ENCODE measurements around the gene KIF20B. TPM values are rescaled to one million over a fixed set of nuclear protein-coding genes. Genes with fewer than 3 reads are reported as not detected.

Gene KIF20B
- total RNA-seq, 2 experiments from 2014 or later: 17.1 to 18.4 TPM

DNA sequence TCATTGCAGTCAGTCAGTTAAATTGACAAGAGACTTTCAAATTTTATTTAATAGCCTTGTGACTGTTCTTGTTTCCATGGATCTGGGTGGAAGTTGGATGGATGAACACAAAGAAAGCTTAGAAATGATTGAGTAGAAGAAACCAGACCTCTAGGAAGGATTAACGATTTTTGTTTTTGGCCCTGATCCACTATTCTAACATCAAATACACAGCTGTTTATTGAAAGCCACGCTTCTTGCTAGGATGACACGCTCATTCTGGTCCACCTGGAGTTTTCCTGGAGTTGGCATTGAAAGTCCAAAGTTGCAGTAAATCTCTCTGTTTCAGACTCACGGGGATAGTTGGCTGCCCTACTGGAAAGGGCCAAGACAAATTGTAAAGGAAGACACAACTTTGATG, 108.4 kb downstream of the KIF20B start:
- Histone ChIP-seq H3K4me1 (ENCODE audit: insufficient read depth, low read length) (no peaks in the 10 kb centered on the region), H3K4me3 (ENCODE audit: low read length) (no peak overlapping the region), H3K36me3 (ENCODE audit: insufficient read depth, low read length) (no peaks in the 10 kb centered on the region), H3K27me3 (ENCODE audit: control insufficient read depth in 1 of 2, insufficient read depth in 2 of 2, low read length in 2 of 2) (peaks cover 0 to 5% of the 10 kb centered on the region in 2 experiments), H3K27ac (ENCODE audit: low read depth in 1 of 2, low read length in 2 of 2) (no peak overlapping the region), H3K9me3 (ENCODE audit: control insufficient read depth in 1 of 2, insufficient read depth in 1 of 2, low read length in 2 of 2) (no peaks in the 10 kb centered on the region)
- ATAC-seq (ENCODE audit: poor library complexity) (no peak), DNase-seq (no peak)
- Mint-ChIP-seq H3K27me3 (no peaks in the 10 kb centered on the region), H3K9me3 (no peaks in the 10 kb centered on the region), H3K36me3 (ENCODE audit: low read depth) (no peaks in the 10 kb centered on the region), H3K4me1 (ENCODE audit: low read depth) (no peaks in the 10 kb centered on the region), H3K27ac (no peak overlapping the region), H3K4me3 (no peak overlapping the region)
- intact Hi-C loops (cut with DNase I, micrococcal nuclease): no loop called here
- TF ChIP-seq, protein P1, sequence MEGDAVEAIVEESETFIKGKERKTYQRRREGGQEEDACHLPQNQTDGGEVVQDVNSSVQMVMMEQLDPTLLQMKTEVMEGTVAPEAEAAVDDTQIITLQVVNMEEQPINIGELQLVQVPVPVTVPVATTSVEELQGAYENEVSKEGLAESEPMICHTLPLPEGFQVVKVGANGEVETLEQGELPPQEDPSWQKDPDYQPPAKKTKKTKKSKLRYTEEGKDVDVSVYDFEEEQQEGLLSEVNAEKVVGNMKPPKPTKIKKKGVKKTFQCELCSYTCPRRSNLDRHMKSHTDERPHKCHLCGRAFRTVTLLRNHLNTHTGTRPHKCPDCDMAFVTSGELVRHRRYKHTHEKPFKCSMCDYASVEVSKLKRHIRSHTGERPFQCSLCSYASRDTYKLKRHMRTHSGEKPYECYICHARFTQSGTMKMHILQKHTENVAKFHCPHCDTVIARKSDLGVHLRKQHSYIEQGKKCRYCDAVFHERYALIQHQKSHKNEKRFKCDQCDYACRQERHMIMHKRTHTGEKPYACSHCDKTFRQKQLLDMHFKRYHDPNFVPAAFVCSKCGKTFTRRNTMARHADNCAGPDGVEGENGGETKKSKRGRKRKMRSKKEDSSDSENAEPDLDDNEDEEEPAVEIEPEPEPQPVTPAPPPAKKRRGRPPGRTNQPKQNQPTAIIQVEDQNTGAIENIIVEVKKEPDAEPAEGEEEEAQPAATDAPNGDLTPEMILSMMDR (IDR thresholded peaks at IDR 0.05): no peak
- POLR2A ChIA-PET: no interaction called here
- CTCF ChIA-PET: no interaction called here

DNA sequence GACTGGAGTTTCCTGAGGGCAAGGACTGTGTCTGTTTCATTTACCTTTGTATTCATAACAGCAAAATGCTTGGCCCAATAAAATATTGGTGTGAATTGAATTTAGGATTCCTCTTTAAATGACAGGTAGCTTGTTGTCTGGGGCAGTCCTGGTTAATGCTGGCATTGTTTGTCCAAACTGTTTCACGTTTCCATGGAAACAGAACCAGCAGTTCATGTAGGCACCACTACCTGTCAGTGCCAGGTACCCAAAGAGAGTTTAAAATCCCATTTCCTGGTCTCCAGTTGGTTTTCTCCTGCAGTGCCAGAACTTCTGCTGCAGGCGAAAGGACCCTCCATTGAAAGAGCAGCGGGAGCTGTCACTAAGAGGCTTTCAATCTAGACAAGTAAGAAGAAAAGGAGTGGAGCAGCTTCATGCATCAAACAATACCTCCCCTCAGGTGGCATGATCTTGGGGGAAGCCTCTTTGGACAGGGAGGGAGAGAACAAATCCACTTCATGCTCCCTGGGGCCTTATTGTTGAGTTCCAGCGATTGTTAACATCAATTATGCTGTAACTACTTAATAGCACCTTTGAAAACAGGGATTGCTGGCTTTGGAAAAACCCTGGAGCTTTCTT, 109.6 kb downstream of the KIF20B start:
- ChIA-PET POLR2A (no interaction called here), CTCF (no interaction called here)
- Histone ChIP-seq H3K27ac (ENCODE audit: low read depth in 1 of 2, low read length in 2 of 2) (no peak overlapping the region), H3K4me3 (ENCODE audit: low read length) (no peak overlapping the region), H3K36me3 (ENCODE audit: insufficient read depth, low read length) (no peaks in the 10 kb centered on the region), H3K27me3 (ENCODE audit: control insufficient read depth in 1 of 2, insufficient read depth in 2 of 2, low read length in 2 of 2) (peaks cover 0 to 5% of the 10 kb centered on the region in 2 experiments), H3K9me3 (ENCODE audit: control insufficient read depth in 1 of 2, insufficient read depth in 1 of 2, low read length in 2 of 2) (no peaks in the 10 kb centered on the region), H3K4me1 (ENCODE audit: insufficient read depth, low read length) (no peaks in the 10 kb centered on the region)
- H3K27ac Mint-ChIP-seq: no peak overlapping the region
- no peaks in the 10 kb centered on the region for H3K27me3 Mint-ChIP-seq
- intact Hi-C loops (cut with DNase I, micrococcal nuclease): no loop called here
- DNase-seq: no peak
- no peaks in the 10 kb centered on the region for H3K4me1 Mint-ChIP-seq (ENCODE audit: low read depth)
- H3K9me3 Mint-ChIP-seq: no peaks in the 10 kb centered on the region
- no peaks in the 10 kb centered on the region for H3K36me3 Mint-ChIP-seq (ENCODE audit: low read depth)
- H3K4me3 Mint-ChIP-seq: no peak overlapping the region
- no peak for ATAC-seq (ENCODE audit: poor library complexity)
- TF ChIP-seq, protein P1 (IDR thresholded peaks at IDR 0.05): no peak

DNA sequence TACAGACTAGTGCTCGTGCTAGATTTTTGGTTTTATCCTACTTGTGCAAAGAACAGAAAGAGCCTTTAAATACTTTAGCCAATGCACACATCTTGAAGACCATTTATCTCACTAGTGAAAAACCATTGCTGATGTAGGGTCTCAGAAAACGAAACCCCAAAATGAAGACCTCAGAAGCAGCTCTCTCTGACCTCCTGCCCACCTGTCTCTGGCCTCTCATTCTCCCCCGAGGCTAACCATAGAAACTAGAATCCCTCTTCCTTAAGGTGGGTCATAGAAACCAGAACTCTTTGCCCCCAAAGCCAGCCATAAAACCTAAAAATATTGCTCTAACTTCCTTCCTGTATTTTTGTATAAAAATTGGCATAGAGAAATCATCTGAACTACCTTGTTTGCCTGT, 112.2 kb downstream of the KIF20B start:
- Mint-ChIP-seq H3K4me1 (ENCODE audit: low read depth) (no peaks in the 10 kb centered on the region), H3K4me3 (no peak overlapping the region), H3K36me3 (ENCODE audit: low read depth) (no peaks in the 10 kb centered on the region), H3K27ac (no peak overlapping the region), H3K27me3 (no peaks in the 10 kb centered on the region), H3K9me3 (no peaks in the 10 kb centered on the region)
- intact Hi-C loops (cut with DNase I, micrococcal nuclease): no loop called here
- no peak overlapping the region for H3K4me3 ChIP-seq (ENCODE audit: low read length)
- ChIA-PET POLR2A (no interaction called here), CTCF (no interaction called here)
- no peaks in the 10 kb centered on the region for H3K4me1 ChIP-seq (ENCODE audit: insufficient read depth, low read length)
- no peak for ATAC-seq (ENCODE audit: poor library complexity)
- H3K36me3 ChIP-seq (ENCODE audit: insufficient read depth, low read length): no peaks in the 10 kb centered on the region
- DNase-seq: no peak
- peaks cover 0 to 5% of the 10 kb centered on the region in 2 experiments for H3K27me3 ChIP-seq (ENCODE audit: control insufficient read depth in 1 of 2, insufficient read depth in 2 of 2, low read length in 2 of 2)
- H3K27ac ChIP-seq (ENCODE audit: low read depth in 1 of 2, low read length in 2 of 2): no peak overlapping the region
- TF ChIP-seq, protein P1 (IDR thresholded peaks at IDR 0.05): no peak
- H3K9me3 ChIP-seq (ENCODE audit: control insufficient read depth in 1 of 2, insufficient read depth in 1 of 2, low read length in 2 of 2): peaks cover 0 to under 1% of the 10 kb centered on the region in 2 experiments

Data from CD4-positive, alpha-beta T cell (primary cell).